Endothelial cell of coronary artery (primary cell): ENCODE data around the gene MRPL30. TPM values are rescaled to one million over a fixed set of nuclear protein-coding genes. Genes with fewer than 3 reads are reported as not detected.

Source experiments
- total RNA-seq: library from RNA; depleted of rRNA; stranded (reverse); fragments of >200 nt; gene quantifications from 2 replicates; pipeline ENCODE4 v1.2.3, GENCODE V29; 2014

MRPL30 gene
- total RNA-seq: 35.5 and 36.4 TPM in 2 replicates

GRCh38 chr2:99180755-99181623 is at the start of gene MRPL30, which contains the start of gene MITD1:
Gene MRPL30, plus strand, starts transcription at chr2:99181184. Its CDS starts 5,020 bp downstream, at chr2:99186204.
Gene MITD1, minus strand, starts transcription at chr2:99181058. Its CDS starts 77 bp downstream, at chr2:99180981.

GRCh38 chr2:99141110-99142108 is 39.6 kb upstream of the MRPL30 start, which contains the start of gene C2orf15:
Gene C2orf15, plus strand, starts transcription at chr2:99141707. Its CDS starts 8,852 bp downstream, at chr2:99150559.

GRCh38 chr2:99154643-99155536 is 26.1 kb upstream of the MRPL30 start, which contains the start of the genes LIPT1 and TSGA10:
Gene LIPT1, plus strand, starts transcription at chr2:99154967. Its CDS starts 6,991 bp downstream, at chr2:99161958.
Gene TSGA10, minus strand, starts transcription at chr2:99154942. Its CDS starts 45,503 bp downstream, at chr2:99109439.

Other genes starting within 250 kb of the MRPL30 start
- 7.0 and 8.7 TPM in 2 replicates for gene CRACDL, start 245.0 kb upstream of the MRPL30 start, total RNA-seq
- gene C2orf15, start 39.5 kb upstream of the MRPL30 start, total RNA-seq: 0.18 and 0.19 TPM in 2 replicates
- 0.63 and 1.0 TPM in 2 replicates for gene TSGA10, start 26.2 kb upstream of the MRPL30 start, total RNA-seq
- gene LIPT1, start 26.2 kb upstream of the MRPL30 start, total RNA-seq: 3.4 and 4.4 TPM in 2 replicates
- 29.9 and 31.6 TPM in 2 replicates for gene MITD1, start 126 bp upstream of the MRPL30 start, total RNA-seq
- not detected in 2 replicates for gene LYG2, start 74.5 kb downstream of the MRPL30 start, total RNA-seq
- 0.27 and 0.28 TPM in 2 replicates for gene LYG1, start 120.0 kb downstream of the MRPL30 start, total RNA-seq
- gene TXNDC9, start 155.1 kb downstream of the MRPL30 start, total RNA-seq: 61.7 and 66.2 TPM in 2 replicates
- gene EIF5B, start 156.2 kb downstream of the MRPL30 start, total RNA-seq: 33.6 and 46.1 TPM in 2 replicates